HS-27A (cell line): Measurements from ENCODE around the gene LGMN.
"Not testable (repeated sequence)": the region's sequence is repeated elsewhere in the genome, so short reads cannot be mapped to it uniquely, and the experiment has no call there.

Experiments used
- DNase-seq: peaks from one replicate; pipeline ENCODE4 v3.0.0-alpha.2; 2012; ENCODE audit warnings: low read depth, missing footprints

Gene LGMN

DNA sequence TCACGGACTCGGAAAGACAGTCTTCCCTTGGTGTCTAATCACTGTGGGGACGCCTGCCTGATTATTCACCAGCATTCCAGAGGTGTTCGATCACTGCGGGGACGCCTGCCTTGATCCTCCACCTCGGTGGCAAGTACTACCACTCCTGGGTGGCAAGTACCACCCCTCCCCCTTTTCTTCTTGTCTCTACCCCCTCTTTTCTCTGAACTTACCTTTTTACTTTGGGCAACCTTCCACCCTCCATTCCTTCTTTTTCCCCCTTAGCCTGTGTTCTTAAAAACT, 12.0 kb upstream of the LGMN start:
- DNase-seq = no peak

GRCh38 chr14:92759679-92760523, 11.5 kb upstream of the LGMN start:
- DNase-seq = no peak

DNA sequence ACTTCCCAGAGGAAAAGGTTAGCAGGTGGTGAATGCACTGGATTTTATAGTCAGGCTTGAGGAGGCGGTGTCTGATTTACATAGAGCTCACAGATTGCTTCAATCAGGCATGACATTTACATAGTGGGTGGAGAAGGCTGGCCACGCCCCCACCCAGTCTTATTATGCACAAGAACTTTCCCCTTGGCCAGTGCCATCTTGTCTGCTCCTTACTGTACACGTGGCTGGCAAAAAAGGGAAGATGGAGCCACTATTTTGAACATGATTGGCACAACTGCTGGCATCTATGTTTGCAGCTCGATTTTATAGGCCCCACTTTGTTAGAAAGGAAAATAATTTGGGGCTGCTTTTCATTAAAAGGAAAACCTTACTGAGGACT, 10.9 kb upstream of the LGMN start:
- DNase-seq = no peak

GRCh38 chr14:92756446-92756845, 8.0 kb upstream of the LGMN start:
- DNase-seq = no peak

GRCh38 chr14:92755495-92755894, 7.1 kb upstream of the LGMN start:
- no peak for DNase-seq

GRCh38 chr14:92754966-92755365, 6.5 kb upstream of the LGMN start:
- no peak for DNase-seq

DNA sequence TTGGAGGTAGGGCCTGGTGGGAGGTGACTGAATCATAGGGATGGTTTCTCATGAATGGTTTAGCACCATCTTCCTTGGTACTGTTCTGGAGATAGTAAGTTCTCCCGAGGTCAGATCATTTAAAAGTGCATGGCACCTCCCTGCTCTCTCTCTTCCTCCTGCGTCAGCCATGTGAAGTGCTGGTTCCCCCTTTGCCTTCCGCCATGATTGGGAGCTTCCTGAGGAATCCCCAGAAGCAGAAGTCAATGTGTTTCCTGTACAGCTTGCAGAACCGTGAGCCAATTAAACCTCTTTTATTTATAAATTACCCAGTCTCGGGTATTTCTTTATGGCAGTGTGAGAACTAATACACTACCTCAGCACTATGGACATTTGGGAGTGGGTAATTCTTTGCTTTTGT, 4.8 kb upstream of the LGMN start:
- no peak for DNase-seq

DNA sequence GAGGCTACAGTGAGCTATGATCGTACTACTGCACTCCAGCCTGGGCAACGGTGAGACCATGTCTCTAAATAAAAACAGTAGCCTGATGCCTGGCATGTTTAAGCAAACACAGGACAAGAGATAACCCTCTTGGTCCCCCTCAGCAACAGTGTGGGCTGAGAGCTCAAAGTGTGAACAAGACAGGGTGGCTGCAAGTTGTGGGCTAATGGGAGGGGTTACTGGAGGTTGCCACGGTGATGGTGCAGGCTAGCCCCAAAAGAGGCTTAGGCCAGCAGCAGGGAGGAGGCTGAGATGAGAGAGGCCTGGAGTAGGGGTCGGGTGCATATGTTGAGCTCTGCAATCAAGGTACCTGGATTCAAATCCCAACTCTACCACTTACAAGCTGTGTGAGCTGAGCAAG, 3.4 kb upstream of the LGMN start:
- no peak for DNase-seq

- DNase-seq = no peak
These were observed 2.6 kb upstream of the LGMN start for GRCh38 chr14:92750994-92751400.

DNA sequence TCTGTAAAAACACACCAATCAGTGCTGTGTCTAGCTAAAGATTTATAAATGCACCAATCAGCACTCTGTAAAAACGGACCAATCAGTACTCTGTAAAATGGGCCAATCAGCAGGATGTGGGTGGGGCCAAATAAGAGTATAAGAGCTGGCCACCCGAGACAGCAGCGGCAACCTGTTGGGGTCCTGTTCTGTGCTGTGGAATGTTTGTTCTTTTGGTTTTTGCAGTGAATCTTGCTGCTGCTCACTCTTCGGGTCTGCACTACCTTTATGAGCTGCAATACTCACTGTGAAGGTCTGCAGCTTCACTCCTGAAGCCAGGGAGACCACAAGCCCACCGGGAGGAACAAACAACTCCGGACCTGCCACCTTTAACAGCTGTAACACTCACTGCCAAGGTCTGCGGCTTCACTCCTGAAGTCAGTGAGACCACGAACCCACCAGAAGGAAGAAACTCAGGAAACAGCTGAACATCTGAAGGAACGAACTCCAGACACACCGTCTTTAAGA, 1.8 kb upstream of the LGMN start:
- not testable (repeated sequence) for DNase-seq

DNA sequence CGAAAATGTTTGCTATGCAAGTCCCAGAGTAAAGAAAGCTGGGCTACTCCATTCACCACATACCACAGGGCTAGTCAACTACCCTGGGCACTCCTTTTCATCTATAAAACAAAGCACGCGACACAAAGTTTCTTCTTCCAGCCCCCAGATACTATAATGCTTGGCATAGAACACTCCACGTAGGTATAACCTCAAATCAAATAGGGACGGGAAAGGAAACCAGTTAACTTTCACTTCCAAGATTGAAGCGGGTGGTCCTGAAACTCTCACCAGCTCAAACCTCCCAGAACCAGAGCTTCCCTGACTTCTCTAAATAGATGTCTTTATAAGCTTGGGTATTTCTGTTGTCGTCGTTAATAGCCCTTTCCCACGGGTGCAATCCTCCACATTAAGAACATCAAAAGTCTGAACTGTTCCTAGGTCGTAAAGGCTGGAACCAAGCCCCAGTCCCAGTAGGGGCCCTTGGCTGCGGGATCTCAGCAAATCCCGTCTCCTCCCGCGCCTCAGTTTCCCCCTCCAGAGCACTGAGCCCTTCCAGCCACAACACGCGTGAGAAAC, 647 bp downstream of the LGMN start:
- no peak for DNase-seq

DNA sequence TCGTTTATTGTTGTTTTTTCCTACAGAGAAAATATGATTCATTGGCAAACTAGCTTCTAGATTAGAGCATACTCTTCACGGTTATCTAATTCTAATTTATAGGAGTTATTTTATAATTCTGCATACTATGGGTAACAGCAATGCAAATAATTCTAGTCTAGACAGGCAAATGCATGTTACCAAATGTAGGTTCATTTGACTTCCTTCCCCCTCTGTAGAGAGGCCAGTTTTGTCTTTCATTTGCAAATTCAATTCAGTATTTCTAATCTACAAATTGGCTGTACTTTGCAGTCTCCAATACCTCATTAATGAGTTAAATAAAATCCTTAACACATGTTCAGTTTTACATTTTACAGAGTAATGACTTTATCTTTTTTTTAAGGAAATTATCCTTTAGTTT, 4.2 kb downstream of the LGMN start:
- DNase-seq = no peak

GRCh38 chr14:92740440-92740839, 8.0 kb downstream of the LGMN start:
- no peak for DNase-seq

DNA sequence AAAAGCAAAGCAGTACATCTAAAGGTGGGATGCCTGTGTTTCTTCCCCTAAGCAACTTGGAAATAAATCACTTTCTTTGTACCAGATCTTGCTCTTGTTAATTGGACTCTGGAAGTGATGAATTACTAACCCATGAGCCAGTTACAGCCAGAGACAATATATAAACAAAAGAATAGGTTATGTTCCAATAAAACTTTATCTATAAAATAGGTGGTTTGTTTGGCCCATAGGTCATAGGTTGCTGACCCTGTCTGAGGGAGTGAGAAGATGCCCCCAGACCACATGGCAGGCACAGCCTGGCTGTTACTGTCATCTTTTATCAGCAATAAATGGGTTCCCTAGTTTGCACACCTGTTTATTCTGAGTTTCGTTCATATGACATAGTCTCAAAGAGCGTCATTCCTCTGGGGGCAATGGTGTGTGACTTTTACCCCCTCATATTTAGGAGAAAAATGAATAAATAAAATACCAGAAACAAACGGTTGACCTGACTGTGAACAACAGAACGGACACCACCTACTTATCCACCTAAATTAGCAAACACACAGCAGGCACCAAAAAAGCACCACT, 10.7 kb downstream of the LGMN start:
- no peak for DNase-seq

- no peak for DNase-seq
These were observed 11.2 kb downstream of the LGMN start for GRCh38 chr14:92737206-92737605.

GRCh38 chr14:92735344-92735743, 13.1 kb downstream of the LGMN start:
- DNase-seq = no peak

DNA sequence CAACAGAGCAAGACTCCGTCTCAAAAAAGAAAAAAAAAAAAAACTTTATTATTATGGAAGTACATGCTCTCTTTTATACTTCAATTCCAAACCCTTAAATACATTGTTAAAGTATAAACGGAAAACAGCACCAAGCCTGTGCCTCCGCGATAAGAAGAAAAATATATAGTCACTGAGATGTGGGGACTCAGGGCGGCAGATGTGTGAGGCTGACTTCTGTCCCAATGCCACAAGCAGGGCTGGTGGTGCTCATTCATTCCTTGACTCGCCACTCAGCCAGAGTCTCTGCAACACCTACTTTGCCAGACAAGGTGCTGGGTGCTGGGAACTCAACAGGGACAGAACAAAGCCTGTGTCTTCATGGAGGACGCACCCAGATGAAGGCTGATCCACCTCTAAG, 13.8 kb downstream of the LGMN start:
- no peak for DNase-seq

DNA sequence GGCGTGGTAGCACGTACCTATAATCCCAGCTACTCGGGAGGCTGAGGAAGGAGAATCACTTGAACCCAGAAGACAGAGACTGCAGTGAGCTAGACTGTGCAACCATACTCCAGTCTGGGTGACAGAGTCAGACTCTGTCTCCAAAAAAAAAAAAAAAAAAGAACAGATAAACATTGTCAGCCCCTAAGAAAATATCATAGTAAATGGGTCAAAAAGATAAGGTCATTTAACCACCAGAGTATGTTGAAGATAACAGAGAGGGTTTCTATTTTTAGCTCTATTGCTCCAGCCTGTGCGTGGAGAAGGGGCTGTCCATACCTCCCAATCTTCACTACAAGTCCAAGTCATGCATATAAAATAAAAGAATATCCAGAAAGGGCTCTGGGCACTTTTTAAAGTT, 15.4 kb downstream of the LGMN start:
- DNase-seq = no peak

- no peak for DNase-seq
These were observed 16.8 kb downstream of the LGMN start for GRCh38 chr14:92731622-92732115.

DNA sequence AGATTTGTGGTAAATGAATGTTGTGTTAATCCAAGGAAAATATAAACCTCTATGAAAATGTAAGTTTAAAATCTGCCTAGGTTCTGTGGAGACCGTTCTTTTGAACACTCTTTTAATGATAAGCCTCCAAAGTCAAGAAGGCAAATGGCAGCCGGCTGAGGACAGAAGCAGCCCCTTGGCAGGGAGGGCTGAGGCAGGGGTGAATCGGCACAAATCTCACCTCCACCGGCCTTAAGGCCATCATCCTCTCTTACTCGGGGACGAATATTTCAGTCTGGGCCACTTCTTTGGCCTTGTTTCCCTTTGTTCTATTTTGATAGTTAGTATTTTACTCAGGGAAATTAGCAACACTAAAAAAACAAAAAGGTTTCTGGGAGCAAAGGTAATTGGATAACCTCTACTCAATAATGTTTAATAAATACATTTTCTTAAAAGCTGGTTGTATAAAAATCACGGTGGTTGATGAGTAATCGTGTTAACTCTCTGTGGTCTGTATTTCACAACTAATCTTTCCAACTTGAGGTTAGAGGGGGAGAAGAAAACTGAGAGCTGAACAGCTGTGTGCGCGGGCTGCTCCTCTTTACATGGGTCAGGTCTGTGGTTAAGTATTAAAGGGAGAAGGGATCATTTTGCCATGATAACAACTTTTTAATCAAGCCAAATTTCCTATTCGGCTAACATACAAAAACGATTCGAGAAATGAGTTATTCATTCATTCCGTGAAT, 18.6 kb downstream of the LGMN start:
- DNase-seq = peak; percentile 51

DNA sequence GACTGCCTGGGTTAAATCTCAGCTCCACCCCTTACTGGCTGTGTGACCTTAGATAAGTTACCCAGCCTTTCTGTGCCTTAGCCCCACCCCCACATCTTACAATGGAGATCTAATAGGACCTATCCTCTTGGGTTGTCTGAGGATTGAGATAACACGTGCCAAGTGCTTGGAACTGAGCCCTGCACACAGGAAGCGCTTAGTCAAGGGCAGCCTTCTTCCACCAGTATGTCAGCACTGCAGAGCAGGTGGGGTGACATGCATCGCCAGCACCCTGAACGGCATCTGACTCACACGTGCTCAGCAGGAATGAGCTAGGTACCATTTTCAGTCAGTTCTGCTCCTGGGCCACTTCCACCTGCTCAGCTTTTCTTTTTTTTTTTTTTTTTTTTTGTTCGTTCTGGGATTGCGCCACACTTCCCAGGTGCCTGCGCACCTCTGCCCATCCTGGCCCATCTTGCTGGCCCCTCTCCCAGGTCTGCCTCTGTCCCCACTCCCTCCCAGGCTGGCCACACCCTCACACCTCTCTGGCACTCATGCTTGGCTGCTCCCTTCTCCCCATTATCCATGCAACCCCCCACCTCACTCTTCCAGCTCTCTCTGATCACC, 19.6 kb downstream of the LGMN start:
- no peak for DNase-seq

DNA sequence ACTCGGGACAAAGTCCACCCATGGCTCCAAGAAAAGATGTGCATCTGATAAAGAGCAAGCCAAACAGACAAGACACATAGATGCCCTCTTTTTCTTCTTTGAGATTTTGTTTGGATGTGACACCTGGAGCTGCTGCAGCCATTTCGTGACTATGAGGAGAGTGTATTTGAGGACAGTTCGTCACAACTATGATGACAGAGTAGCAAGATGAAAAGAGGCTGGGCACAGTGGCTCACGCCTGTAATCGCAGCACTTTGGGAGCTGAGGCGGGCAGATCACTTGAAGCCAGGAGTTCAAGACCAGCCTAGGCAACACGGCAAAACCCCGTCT, 21.5 kb downstream of the LGMN start:
- DNase-seq = no peak
